GM18505 (cell line): ENCODE results near the gene SMIM35.

ENCODE experiments used
- ATAC-seq: cut with Tn5 transposase; IDR thresholded peaks from one replicate; pipeline ENCODE4 v1.9.1; 2021; ENCODE audit not compliant: unreplicated experiment
- POLR2A ChIP-seq: IDR thresholded peaks from 4 replicates; pipeline ENCODE4 v1.6.1; 2011; ENCODE audit warnings: borderline replicate concordance; ENCODE audit not compliant: insufficient read depth, insufficient read length; ENCODE audit errors: extremely low read depth

SMIM35 gene

DNA sequence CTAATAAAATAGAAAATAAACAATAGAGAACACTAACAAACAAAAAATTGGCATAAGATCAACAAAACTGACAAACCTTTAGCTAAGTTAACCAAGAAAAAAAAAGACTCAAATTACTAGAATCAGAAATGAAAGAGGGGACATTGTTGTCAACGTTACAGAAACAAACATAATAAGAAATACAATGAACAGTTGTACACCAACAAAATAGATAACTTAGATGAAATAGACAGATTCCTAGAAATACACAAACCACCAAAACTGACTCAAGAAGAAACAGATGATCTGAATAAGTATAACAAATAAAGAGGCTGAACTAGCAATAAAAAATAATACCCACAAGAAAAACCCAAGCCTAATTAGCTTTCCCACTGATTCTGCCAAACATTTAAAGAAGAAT lies 44.6 kb downstream of the SMIM35 start:
- ATAC-seq, result no peak
- no peak for TF ChIP-seq POLR2A

DNA sequence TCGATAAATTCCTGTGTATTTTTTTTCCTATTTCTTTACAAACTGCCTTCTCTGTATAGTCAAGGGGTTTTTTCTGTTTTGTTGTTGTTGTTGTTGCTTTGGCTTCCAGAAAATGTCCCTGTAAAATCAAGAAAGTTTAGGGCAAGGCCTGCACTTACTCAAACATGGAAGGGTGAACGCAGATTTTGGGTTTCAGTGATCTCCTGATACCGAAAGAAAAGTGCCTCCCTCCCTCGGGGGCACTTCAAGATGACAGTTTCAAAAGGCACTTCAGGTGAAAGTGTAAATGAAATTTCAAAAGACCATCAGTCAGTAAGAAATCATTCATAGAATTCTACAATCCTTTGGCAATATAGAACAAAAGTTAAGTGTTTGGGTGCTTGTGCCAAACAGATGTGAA lies 53.3 kb downstream of the SMIM35 start:
- TF ChIP-seq POLR2A, result no peak
- no peak for ATAC-seq

GRCh38 chr11:118028626-118029025 lies 58.1 kb downstream of the SMIM35 start:
- TF ChIP-seq POLR2A, result no peak
- ATAC-seq, result no peak

DNA sequence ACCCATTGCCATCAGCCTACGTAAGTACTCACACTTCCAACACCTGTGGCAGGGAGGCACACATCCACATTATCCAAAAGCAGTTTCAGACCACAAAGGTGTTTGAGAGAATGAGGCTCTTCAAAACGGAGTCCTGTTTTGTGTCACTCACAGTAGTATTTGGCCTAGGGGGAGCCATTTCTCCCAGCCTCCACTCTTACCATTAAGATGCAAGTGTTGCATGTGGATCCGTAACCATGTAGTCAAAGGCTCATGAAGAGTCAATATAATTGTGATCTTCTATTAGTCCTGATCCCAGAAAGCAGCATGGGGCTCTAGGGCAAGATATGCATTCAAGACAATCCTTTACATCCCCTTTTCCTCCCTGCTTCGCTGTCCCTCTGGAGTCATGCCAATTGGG lies 59.1 kb downstream of the SMIM35 start:
- no peak for TF ChIP-seq POLR2A
- no peak for ATAC-seq

DNA sequence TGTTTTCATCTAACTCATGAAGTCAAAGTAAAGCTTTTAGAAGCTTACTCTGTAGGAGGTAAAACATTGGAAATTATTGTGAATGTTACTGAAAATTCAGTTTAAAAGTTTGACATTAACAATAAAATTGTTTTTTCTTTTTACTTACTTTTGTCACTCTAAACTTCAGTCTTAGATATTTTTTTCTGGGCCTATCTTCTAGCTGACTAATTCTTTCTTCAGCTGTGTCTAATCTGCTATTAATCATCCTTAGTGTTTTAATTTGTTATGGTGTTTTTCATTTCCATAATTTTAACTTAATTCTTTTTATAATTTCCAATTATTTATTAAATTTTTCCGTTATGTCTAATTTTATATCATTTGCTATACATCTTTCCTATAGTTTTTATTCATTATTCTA lies 65.6 kb downstream of the SMIM35 start:
- no peak for ATAC-seq
- no peak for TF ChIP-seq POLR2A

DNA sequence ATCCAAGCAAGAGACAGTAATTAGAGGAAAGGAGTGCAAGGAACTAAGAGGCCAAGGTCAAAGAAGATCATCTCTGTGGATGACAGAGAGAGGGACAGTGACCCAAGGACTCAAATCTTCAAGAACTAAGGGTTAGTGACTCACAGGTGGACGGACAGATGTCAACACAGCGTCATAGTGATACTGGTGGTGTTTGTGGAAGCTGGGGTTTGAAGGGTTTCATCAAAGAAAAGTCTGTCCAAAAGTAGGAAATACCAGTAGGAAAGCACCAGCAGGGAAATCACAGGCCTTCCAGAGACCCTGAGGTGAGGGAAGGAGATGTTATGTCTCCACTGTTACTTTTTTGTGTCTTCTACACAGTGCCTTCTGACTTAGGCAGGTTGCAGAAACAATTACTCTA lies 68.4 kb downstream of the SMIM35 start:
- no peak for ATAC-seq

DNA sequence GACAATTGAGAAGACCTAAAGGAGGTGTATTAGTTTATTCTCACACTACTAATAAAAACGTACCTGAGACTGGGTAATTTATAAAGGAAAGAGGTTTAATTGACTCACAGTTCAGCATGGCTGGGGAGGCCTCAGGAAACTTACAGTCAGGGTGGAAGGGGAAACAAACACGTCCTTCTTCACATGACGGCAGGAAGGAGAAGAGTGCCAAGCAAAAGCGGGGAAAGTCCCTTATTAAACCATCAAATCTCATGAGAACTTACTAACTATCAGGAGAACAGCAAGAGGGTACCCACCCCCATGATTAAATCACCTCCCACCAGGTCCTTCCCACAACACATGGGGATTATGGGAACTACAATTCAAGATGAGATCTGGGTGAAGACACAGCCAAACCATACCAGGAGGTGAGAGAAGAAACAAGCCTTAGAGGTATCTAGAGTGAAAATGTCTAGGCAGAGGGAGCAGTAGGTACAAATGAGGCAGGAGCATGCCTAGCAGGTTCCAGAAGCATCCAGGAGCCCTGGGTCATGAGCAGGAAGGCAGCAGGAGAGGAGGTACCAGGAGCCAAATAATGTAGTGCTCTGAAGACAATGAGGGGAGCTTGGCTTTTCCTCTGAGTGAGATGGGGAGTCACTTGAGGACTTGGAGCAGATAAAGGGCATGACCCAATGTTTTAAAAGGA lies 69.0 kb downstream of the SMIM35 start:
- no peak for ATAC-seq
- TF ChIP-seq POLR2A, result no peak

More for the DNA sequence above, 68.4 kb downstream of the SMIM35 start:
- no peak for TF ChIP-seq POLR2A

GRCh38 chr11:118017111-118017510 lies 69.7 kb downstream of the SMIM35 start:
- ATAC-seq, result no peak
- TF ChIP-seq POLR2A, result no peak

DNA sequence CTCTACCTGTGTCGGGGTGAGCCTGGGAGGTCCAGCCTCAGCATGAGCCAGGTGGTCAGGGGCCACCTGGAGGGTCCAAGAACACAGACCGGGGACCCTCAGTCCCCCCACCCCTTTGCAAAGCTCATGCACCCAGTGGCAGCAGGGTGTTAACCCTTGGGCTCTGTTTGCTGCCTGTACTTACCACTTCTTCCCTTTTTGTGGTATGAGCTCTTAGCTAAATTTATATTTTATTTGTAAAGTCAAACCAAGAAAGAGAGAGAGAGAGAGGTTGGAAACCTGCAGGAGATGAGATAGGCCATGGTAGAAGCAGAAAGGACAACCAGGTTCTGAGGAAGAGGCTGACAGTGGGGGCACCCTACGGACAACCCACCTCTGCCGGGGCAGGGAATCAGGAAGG lies 70.7 kb downstream of the SMIM35 start:
- ATAC-seq, result no peak
- TF ChIP-seq POLR2A, result no peak

GRCh38 chr11:118015385-118015841 lies 71.3 kb downstream of the SMIM35 start:
- ATAC-seq, result no peak
- TF ChIP-seq POLR2A, result no peak

DNA sequence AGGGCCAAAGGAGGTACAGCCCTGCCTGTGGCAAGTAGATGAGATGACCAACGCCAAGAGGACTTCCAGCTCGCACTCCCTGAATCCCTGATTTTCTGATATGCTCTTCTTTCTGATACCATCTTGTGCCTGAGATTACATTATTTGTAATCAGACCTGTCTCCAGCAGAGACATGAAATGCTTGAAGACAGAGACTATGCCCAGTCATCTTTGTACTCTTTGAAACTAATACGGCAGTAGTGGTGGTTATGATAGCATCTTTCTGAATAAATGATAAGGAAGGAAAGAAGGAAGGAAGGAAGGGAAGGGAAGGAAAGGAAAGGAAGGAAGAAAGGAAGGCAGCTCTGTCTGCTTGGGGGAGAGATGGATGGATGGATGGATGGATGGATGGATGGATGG lies 72.7 kb downstream of the SMIM35 start:
- no peak for ATAC-seq
- no peak for TF ChIP-seq POLR2A

DNA sequence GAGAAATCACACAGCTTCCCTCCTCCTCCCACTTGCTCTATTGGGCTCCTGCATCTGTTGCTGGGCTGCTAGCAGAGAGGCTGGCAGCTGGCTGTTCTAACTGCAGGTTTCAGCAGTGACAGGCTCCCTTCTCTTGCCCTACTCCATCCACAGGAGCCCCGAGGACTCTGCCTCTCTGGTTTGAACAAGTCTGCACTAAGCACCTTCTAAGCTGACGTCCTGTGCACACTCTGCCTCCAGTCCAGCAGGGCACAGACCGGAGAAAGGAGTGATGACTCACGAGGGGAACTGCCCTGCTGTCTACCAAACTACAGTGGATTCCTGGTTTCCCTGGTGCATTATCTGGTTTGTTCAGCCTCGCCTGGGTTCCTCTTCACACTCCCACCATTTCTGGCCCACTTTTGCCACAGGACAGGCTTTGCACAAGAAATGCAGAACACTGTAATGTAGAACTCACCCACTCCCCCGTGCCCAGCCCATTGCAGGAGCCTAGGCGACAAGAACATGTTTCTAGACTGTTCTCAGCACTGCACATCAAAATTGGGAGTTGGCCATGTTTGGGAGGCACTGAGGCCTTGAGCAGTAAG lies 74.6 kb downstream of the SMIM35 start:
- TF ChIP-seq POLR2A, result no peak
- no peak for ATAC-seq

- peak; percentile 74 for ATAC-seq
- peak; percentile 46 for TF ChIP-seq POLR2A
Observed at GRCh38 chr11:118010738-118011461, 75.9 kb downstream of the SMIM35 start.
